ENCODE results near the gene CRYBB3. TPM values are rescaled to one million over a fixed set of nuclear protein-coding genes. Genes with fewer than 3 reads are reported as not detected.

The CRYBB3 gene
- total and polyA plus RNA-seq, 3 donors from 2014 or later, result 0.63 to 0.67 TPM; not detected in 1

GRCh38 chr22:25212337-25212736 lies 12.7 kb downstream of the CRYBB3 start:
- no peaks in the 10 kb centered on the region for H3K9me3 ChIP-seq
- DNase-seq, result peak; percentile 64
- TF ChIP-seq CTCF (IDR thresholded peaks at IDR 0.05), result no peak
- no peak for TF ChIP-seq POLR2A (IDR thresholded peaks at IDR 0.05)
- no peaks in the 10 kb centered on the region for H3K27me3 ChIP-seq
- H3K27ac ChIP-seq, result no peak overlapping the region
- WGBS, 2 donors, result 37 to 47% methylated on average over 3 of the region's 3 CpGs
- intact Hi-C loops (cut with DNase I; ENCODE audit: low total_unique reads), result no loop called here
- no peak overlapping the region for H3K4me3 ChIP-seq
- H3K36me3 ChIP-seq (ENCODE audit: low read depth, missing control alignments), result no peaks in the 10 kb centered on the region
- no peaks in the 10 kb centered on the region for H3K4me1 ChIP-seq

GRCh38 chr22:25213221-25213620 lies 13.6 kb downstream of the CRYBB3 start:
- Histone ChIP-seq H3K27ac (no peak overlapping the region), H3K36me3 (ENCODE audit: low read depth, missing control alignments) (no peaks in the 10 kb centered on the region), H3K4me3 (no peak overlapping the region), H3K9me3 (no peaks in the 10 kb centered on the region), H3K27me3 (no peaks in the 10 kb centered on the region), H3K4me1 (no peaks in the 10 kb centered on the region)
- TF ChIP-seq CTCF (IDR thresholded peaks at IDR 0.05), result no peak
- no peak for TF ChIP-seq POLR2A (IDR thresholded peaks at IDR 0.05)
- intact Hi-C loops (cut with DNase I; ENCODE audit: low total_unique reads), result no loop called here
- DNase-seq, result no peak
- WGBS, 2 donors, result 76 to 83% methylated on average over 3 of the region's 3 CpGs

GRCh38 chr22:25216230-25216629 lies 16.6 kb downstream of the CRYBB3 start:
- no peak overlapping the region for H3K4me3 ChIP-seq
- no peaks in the 10 kb centered on the region for H3K27me3 ChIP-seq
- intact Hi-C loops (cut with DNase I; ENCODE audit: low total_unique reads), result no loop called here
- no peak for DNase-seq
- no peak overlapping the region for H3K27ac ChIP-seq
- H3K4me1 ChIP-seq, result no peaks in the 10 kb centered on the region
- no peak for TF ChIP-seq POLR2A (IDR thresholded peaks at IDR 0.05)
- TF ChIP-seq CTCF (IDR thresholded peaks at IDR 0.05), result no peak
- 85 to 88% methylated on average over 2 of the region's 2 CpGs for WGBS, 2 donors
- no peaks in the 10 kb centered on the region for H3K36me3 ChIP-seq (ENCODE audit: low read depth, missing control alignments)
- no peaks in the 10 kb centered on the region for H3K9me3 ChIP-seq

- WGBS, 2 donors, result 90 to 91% methylated on average over 19 of the region's 19 CpGs
These were observed 19.6 kb downstream of the CRYBB3 start, which contains the start of gene CRYBB2 for GRCh38 chr22:25219211-25219689. Gene CRYBB2 (plus strand): TSS chr22:25219639. CDS start chr22:25221430, 1,791 bp downstream.

More at GRCh38 chr22:25219211-25219689, 19.6 kb downstream of the CRYBB3 start, which contains the start of gene CRYBB2:
- H3K4me1 ChIP-seq, result no peaks in the 10 kb centered on the region
- DNase-seq, result no peak
- no peaks in the 10 kb centered on the region for H3K27me3 ChIP-seq
- intact Hi-C loops (cut with DNase I; ENCODE audit: low total_unique reads), result no loop called here
- no peak within 1 kb of the TSS for H3K4me3 ChIP-seq
- H3K27ac ChIP-seq, result no peak within 1 kb of the TSS
- TF ChIP-seq CTCF (IDR thresholded peaks at IDR 0.05), result no peak
- TF ChIP-seq POLR2A (IDR thresholded peaks at IDR 0.05), result no peak
- no peaks in the 10 kb centered on the region for H3K9me3 ChIP-seq
- no peaks in the 10 kb centered on the region for H3K36me3 ChIP-seq (ENCODE audit: low read depth, missing control alignments)

Measured in testis (tissue), 3 donors.